Measurements from ENCODE around the gene OTUD1.

Gene OTUD1

GRCh38 chr10:23433701-23434100 lies 5.2 kb upstream of the OTUD1 start:
- TF ChIP-seq, protein P1, sequence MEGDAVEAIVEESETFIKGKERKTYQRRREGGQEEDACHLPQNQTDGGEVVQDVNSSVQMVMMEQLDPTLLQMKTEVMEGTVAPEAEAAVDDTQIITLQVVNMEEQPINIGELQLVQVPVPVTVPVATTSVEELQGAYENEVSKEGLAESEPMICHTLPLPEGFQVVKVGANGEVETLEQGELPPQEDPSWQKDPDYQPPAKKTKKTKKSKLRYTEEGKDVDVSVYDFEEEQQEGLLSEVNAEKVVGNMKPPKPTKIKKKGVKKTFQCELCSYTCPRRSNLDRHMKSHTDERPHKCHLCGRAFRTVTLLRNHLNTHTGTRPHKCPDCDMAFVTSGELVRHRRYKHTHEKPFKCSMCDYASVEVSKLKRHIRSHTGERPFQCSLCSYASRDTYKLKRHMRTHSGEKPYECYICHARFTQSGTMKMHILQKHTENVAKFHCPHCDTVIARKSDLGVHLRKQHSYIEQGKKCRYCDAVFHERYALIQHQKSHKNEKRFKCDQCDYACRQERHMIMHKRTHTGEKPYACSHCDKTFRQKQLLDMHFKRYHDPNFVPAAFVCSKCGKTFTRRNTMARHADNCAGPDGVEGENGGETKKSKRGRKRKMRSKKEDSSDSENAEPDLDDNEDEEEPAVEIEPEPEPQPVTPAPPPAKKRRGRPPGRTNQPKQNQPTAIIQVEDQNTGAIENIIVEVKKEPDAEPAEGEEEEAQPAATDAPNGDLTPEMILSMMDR (IDR thresholded peaks at IDR 0.05; ENCODE audit: control extremely low read depth, extremely low read depth, low read depth, missing control alignments), result no peak

DNA sequence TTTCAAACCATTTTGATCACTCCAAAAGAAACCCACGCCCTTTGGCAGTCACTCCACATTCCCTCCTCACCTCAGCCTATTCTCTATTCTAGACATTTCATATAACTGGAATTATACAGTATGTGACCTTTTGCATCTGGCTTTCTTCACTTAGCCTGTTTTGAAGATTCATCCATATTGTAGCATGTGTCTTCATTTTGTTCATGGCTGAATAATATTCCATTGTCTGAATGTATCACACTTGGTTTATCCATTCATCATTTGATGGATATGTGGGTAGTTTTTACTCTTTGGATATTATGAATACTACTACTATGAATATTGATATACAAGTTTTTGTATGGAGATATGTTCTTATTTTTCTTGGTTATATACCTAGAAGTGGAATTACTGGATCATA lies 3.5 kb upstream of the OTUD1 start:
- TF ChIP-seq, protein P1 (IDR thresholded peaks at IDR 0.05; ENCODE audit: control extremely low read depth, extremely low read depth, low read depth, missing control alignments), result no peak
- POLR2A ChIA-PET, result interaction anchor here (0.7 kb wide), 1 partner anchor 820 kb away, joined by 3 read pairs; no protein-coding TSS in a partner anchor
- DNase-seq (ENCODE audit: extremely low spot score), result no peak
- CTCF ChIA-PET, result interaction anchor here (1.2 to 1.3 kb wide), 3 partner anchors 12 to 277 kb away, joined by 3 to 5 read pairs (median 3); no protein-coding TSS in a partner anchor

More at GRCh38 chr10:23433701-23434100, 5.2 kb upstream of the OTUD1 start:
- DNase-seq (ENCODE audit: extremely low spot score), result no peak
- ChIA-PET POLR2A (no interaction called here), CTCF (interaction anchor here (1.0 to 1.7 kb wide), 2 partner anchors 9 to 27 kb away, joined by 3 to 4 read pairs; no protein-coding TSS in a partner anchor)

DNA sequence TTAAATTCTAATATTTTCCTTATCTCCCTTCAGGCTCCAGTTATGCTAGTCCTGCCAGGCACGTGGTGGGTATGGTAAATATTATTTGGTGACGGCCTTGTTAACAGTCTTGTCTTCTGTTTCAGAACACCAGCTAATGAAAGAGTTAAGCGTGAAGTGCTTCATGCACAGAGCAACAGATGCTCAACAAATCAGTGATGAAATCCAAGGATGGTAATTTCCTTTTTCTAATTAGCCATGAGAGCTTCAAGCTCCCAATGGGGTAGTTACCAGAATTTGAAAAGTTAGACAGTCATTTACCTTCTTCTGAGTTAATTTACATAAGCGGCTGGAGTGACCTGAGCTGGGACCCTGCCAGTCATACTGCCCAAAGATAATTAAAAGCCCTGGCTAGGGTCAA lies 1.9 kb upstream of the OTUD1 start:
- ChIA-PET POLR2A (no interaction called here), CTCF (interaction anchor here (1.2 kb wide), 1 partner anchor 122 kb away, joined by 3 read pairs; no protein-coding TSS in a partner anchor)
- DNase-seq (ENCODE audit: extremely low spot score), result no peak
- TF ChIP-seq, protein P1 (IDR thresholded peaks at IDR 0.05; ENCODE audit: control extremely low read depth, extremely low read depth, low read depth, missing control alignments), result no peak

GRCh38 chr10:23437963-23438546 lies 820 bp upstream of the OTUD1 start:
- ChIA-PET CTCF (interaction anchor here (1.3 kb wide), 1 partner anchor 9 kb away, joined by 3 read pairs; no protein-coding TSS in a partner anchor), POLR2A (no interaction called here)
- DNase-seq (ENCODE audit: extremely low spot score), result no peak
- TF ChIP-seq, protein P1 (IDR thresholded peaks at IDR 0.05; ENCODE audit: control extremely low read depth, extremely low read depth, low read depth, missing control alignments), result no peak

DNA sequence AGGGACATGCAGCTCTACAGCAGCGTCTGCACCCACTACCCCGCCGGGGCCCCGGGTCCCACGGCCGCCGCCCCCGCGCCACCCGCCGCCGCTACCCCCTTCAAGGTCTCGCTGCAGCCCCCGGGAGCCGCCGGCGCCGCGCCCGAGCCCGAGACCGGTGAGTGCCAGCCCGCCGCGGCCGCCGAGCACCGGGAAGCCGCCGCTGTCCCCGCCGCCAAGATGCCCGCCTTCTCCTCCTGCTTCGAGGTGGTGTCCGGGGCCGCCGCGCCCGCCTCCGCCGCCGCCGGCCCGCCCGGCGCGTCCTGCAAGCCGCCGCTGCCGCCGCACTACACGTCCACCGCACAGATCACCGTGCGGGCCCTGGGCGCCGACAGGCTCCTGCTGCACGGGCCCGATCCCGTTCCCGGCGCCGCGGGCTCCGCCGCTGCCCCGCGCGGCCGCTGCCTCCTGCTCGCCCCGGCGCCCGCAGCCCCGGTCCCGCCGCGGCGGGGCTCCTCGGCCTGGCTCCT lies 631 bp downstream of the OTUD1 start:
- no peak for DNase-seq (ENCODE audit: extremely low spot score)
- CTCF ChIA-PET, result interaction anchor here (1.0 kb wide), 1 partner anchor 16 kb away, joined by 3 read pairs; no protein-coding TSS in a partner anchor
- POLR2A ChIA-PET, result no interaction called here

GRCh38 chr10:23439961-23440889 lies 1.4 kb downstream of the OTUD1 start:
- POLR2A ChIA-PET, result no interaction called here
- TF ChIP-seq, protein P1 (IDR thresholded peaks at IDR 0.05; ENCODE audit: control extremely low read depth, extremely low read depth, low read depth, missing control alignments), result no peak
- CTCF ChIA-PET, result no interaction called here
- DNase-seq (ENCODE audit: extremely low spot score), result peak; percentile 42

More for the DNA sequence above, 631 bp downstream of the OTUD1 start:
- TF ChIP-seq, protein P1 (IDR thresholded peaks at IDR 0.05; ENCODE audit: control extremely low read depth, extremely low read depth, low read depth, missing control alignments), result no peak

Measured in GM10248 (cell line).